Epidermal melanocyte (primary cell): ENCODE data around the gene CAB39.
"Not testable (repeated sequence)": the region's sequence is repeated elsewhere in the genome, so short reads cannot be mapped to it uniquely, and the experiment has no call there.

ENCODE experiments used
- DNase-seq: peaks from one replicate; pipeline ENCODE4 v3.0.0; 2011; ENCODE audit warnings: low spot score; ENCODE audit not compliant: insufficient read length

Gene CAB39

DNA sequence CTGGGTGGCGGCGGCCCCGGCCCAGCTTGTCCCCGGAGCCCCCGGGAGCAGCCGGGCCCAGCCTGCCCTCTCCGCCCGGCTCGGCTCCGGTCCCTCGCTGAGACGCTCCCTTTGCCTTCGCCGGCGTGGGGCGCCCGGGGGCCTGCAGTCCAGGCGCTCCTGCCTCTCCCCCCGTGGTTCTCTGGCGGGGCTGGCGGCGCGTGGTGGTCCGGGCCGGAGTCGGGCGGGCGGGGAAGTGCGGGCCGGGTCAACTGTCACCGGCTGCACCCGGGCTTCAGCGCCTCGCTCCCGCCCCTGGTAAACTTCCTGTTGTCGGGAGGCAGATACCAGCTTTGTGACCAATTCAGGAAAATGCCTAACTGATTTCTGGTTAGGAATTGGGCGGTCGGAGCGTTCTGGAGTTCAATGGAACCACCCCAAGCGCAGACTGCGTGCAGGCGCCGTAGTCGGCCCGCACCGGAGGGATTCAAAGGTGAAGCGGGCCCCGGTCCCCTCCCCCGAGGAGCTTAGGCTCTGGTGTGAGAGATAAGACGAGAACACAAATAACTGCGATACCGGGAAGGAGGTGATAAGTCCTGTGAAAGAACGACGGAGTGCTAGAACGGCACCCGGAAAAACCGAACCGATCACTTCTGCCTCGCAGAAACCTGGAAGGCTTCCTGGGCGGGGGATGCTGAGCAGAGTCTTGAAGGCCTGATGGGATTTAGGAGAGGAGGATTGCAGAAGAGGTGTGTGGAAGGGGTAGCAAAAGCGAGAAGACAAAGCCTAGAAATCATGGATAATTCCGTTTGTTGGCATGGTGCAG, 891 bp downstream of the CAB39 start:
- DNase-seq, result no peak

DNA sequence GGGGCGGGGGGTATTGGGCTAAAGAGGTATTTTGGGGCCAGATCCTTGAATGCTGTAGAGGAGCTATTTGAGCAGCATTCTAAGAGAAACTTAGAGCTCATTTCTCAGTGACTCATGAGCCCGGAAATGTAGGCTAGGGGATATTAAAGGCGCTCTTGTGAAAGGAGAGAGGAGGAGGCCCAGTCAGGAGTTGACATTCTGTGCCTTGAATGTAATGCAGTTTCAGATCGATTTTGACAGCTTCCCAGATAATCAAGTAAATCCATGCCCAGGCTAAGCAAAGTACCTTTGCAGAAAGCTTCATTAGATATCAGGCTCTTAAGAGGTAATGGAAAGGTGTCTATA, 1.5 kb downstream of the CAB39 start:
- peak; percentile 68 for DNase-seq

DNA sequence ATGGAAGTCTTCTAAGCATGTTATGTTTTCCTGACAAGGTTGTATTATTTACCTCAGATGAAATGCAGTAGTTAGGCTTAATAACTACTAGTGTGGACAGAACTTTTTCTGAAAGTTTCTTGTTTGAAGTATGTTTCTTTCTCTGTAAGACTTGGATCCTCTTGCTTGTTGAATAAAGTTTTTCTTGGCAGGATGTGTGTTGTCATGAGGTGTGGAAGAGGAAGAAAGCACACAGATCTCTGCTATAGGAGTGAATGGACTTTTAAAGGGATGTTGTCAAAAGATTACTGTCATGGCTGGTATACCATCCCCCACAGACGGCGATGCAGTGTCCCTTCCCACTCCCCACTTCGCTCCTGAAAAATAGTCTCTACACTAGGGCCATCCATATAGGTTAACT, 2.6 kb downstream of the CAB39 start:
- DNase-seq, result no peak

DNA sequence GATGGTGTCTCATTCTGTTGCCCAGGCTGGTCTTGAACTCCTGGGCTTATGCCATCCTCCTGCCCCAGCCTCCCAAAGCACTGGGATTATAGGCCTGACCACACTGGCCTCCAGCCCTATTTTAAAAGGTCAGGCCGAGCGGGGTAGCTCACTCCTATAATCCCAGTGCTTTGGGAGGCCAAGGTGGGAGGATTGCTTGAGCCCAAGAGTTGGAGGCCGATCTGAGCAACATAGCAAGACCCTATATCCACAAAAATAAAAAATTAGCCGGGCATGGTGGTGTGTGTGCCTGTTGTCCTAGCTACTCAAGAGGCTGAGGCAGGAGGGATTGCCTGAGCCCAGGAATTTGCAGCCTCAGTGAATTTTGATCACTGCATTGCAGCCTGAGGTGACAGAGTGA, 3.9 kb downstream of the CAB39 start:
- DNase-seq, result no peak

DNA sequence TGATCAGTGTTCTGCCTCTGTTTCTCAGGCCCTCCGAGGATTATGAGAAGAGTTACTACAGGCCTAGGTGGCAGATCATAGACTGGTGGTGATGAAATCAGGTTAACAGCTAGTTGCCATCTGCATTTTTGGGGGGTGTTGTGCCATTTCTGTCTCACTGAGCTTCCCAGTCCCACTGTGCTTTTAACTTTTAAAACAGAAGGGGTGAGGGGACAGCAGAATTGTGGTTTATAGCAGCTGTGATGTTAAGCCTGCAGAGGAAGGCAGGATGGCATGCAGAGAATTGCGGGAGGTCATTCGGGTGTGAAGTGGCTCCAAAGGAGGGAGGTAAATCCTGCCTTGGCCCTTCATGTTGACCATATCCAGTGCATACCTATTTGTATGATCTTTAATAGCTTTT, 5.0 kb downstream of the CAB39 start:
- no peak for DNase-seq

DNA sequence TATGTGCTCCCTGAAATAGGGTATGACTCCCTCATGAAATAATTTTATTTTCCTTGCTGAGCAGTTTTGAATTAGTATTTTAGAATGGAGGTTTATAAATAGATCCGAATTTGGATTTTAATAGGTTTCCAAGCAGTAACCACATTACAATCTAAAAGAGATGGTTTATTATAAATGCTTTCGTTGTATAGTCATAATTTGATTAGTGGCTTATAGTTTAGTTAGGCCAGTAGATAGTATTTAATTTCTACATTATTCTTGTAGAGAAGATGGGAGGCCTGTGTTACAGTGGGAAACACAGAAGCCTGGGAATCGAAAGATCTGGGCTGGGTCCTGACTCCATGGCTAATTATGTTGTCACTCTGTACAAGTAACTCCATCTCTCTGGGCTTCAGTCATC, 6.7 kb downstream of the CAB39 start:
- no peak for DNase-seq

DNA sequence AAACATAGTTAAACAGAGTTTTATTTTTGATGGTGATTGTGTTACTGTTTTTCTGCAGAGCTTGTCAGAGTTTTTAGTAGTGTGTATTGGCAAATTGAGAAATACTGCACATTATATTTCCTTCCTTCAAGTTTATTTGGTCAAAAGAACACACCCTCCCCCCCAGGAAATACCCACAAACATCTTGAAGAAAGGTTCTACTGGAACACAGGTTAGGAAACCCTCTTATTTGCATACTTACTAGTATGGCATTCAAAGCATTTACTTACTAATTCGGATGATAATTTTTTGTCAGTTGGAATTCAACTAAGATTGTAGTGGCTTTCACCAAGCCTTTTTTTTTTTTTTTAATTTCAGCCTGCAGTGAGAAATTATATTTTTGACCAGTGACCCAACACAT, 9.1 kb downstream of the CAB39 start:
- DNase-seq, result no peak

DNA sequence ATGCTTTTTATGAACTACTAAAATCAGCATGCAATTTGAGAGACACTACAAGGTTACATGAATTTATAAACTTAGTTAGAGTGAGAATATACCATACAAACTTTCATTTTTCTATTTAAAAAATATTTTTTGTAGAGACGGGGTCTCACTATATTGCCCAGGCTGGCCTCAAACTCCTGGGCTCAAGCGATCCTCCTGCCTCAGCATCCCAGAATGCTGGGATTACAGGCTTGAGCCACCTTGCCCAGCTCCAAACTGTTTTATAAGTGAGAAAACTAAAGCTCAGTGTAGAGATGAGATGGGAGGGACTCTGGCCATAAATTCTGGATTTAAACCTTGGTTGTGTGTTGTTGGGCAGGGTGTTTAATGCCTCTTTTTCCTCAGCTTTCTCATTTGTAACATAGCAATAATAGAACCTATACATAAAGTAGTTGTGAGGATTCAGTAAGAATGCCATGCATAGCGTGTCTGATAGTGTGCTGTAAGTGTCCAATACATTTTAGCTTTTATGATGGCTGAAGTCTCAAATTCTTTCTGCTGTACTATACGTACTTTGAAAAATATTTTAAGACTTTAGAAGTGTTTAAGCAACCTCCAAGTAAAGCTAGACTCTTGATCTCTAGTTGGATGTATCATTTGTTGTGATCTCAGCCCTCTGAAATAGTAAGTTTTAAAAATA, 9.7 kb downstream of the CAB39 start:
- DNase-seq, result no peak

DNA sequence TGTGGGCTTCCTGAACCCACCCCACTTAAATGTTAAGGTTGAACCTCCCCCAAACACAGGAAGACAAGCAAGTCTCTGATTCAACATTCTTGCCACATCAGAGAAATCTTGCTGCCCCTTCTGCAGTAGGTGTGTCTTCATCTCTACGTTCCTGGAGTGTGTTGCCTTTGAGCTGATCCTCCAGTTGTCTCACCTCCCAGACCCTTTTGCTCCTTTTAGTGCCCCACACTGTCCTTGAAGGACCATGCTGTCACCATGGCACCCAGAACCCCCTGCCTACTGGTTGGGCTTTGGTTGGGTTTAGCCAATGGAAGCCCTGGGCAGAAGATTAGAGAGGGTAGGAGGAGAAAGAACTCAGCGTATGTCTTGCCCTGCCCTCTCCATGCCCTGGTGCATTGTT, 10.7 kb downstream of the CAB39 start:
- no peak for DNase-seq

DNA sequence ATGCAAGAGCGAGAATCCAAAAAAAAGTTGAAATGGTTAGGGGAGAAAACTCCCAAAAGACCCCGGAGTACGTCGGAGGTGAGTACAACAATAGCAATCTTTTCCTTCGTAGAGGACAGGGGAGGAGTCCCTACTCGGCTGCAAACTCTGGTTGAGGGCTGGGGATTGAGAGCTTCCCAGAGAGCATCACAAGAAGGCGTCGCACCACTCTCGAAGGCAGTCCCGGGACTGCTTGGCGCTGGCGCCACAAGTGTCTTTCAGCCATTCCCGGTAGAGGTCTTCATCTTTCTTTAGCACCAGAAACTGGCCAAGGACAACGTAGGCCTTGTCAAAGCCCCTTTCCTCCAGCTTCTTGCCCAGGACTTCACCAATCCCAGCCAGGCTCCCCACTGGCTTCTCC, 12.3 kb downstream of the CAB39 start:
- DNase-seq, result not testable (repeated sequence)

DNA sequence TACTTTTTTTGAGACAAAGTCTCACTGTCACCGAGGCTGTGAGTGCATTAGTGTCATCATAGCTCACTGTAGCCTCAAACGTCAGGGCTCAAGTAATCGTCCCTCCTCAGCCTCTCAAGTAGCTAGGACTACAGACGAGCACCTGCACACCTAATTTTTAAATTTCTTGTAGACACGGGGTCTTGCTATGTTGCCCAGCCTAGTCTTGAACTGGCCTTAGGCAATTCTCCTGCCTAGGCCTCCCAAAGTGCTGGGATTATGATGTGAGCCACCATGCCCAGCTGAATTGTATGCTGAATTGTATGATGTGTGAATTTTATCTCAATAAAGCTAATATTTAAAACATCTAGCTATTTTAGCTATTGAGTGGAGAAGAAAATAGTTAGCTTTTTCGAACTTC, 18.9 kb downstream of the CAB39 start:
- no peak for DNase-seq

DNA sequence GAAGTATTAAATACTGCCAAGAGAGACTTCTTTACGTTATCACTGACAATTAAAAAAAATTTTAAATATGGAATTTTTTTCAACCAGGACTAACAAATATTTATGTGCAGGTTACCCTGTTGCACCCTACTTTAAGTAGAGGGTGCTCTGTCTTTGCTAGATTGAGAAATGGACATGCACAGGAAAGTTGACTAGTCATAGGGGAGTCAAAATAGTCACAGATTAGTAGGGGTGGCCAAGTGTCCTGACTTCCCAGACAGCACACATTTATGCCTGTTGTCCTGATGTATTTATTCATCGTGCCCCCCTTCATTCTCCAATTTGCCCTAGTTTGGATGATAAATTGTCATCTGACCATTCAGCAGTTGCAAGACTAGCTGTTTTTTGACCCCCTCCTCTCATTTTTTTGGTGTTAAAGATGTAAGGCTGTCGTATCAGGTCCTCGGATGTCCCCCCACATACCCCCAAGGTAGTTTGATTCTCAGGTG, 20.3 kb downstream of the CAB39 start:
- DNase-seq, result no peak

DNA sequence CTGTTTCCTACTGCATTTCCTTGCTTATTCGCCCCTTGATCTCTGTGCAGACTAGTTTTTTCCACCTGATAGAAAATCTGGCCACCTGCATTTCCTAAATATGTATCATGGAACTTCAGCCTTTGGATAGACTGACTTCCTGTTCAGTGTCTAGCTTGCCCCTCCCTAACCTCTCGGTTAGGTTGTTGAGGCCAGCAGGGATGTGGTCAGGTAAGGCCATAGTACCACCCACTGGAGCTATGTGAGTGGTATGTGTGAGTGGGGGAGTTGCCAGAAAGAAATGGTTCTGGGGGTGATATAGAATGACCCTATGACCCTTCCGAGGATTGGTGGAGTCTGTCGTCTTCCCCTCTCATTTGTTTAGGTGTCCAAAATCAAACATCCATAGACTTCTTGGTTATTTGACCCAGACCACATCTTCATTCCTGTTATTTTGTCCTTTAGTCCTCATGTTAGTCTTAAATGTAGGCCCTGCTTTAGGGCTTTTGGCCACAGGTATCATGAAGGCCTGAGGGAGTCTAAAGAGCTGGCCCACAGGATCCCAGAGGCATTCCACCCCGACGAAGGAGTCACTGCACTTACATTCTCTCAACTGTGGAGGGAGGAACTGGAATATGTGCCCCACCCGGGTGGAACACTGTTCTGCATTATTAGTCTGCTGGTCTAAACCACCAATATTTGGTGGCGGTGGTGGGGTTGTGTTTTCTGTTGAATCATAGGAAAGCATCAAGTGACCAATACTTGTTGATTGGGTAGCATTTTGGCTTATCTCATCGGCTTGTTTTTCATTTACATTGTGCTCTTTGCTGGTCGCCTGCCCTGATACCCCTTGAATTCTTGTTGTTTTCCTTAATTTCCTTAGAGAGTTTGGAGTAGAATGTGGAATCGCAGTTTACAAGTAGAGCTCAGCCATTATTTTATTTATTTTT, 21.9 kb downstream of the CAB39 start:
- DNase-seq, result no peak

DNA sequence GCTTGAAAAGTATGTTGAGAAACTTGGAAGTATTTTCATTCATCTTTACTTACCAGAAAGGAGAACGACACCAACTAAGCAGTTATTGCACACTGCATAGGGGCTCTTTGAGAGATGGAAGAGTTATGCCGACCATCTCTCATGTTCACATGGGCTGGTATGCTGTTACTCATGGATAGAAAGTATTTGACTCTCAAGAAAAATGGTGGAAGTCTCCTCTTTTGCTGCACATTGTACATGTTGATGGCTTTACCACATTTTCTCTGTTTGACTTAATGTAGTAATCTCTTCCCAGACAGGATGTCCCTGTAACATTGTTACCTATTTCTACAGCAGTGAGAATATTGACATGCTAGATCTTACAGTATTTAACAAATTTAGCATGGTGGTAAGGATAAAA, 23.2 kb downstream of the CAB39 start:
- DNase-seq, result no peak

DNA sequence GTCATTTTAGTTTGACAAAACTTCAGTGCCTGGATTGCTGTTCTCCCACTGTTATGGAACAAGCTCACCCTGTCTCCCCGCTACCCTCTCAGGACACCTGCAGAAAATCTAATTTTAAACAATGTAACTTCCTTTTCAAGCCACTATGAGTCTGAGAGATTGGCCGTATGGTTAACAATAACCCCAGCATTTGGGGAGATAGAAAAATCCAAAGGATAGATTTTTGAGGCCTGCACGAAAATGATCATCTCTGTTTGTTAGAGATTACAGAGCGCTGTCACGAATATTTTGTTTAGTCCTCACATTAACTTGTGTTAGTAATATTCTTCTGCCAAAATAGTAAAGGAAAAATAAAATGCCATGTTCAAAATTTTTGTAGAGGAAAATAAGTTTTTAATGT, 24.7 kb downstream of the CAB39 start:
- DNase-seq, result no peak

DNA sequence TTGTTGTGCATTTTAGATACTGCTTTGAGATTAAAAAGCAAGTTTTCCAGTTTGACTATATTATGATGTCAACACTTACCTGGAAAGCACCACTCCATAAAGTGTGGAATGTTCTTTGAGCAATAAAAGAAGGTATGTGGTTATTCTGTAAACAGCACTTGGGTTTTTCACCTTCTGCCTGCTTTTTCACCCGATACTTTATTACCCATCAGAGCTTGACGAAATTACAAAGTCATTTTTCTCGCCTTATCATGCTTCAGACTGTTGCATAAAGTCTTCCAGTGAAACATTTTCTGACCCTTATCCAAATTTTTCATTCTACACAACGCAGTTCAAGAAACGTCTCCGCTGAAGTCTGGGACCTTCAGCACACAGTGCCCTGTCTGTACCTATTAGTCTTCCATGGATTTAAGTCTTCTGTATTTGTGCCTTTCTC, 25.2 kb downstream of the CAB39 start:
- no peak for DNase-seq

DNA sequence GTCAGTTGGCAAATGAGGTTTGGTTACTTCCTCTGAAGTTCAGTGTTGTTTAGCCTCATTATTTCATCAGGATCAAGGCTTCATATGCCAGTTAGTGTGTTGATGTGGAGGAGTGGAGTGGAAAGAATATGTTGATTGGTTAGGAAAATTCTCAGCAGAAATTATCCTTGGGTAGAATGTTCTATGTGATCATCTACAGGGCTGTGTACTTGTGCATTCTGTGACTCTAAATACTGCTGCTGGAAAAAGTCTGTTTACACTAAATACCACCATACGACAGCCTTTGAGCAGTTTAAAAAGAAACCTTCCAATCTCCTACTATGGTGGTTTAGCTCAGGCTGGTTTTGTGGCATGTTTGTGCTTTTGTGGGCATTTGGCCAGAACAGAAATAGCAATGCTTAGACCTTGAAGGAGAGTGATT, 25.8 kb downstream of the CAB39 start:
- no peak for DNase-seq

DNA sequence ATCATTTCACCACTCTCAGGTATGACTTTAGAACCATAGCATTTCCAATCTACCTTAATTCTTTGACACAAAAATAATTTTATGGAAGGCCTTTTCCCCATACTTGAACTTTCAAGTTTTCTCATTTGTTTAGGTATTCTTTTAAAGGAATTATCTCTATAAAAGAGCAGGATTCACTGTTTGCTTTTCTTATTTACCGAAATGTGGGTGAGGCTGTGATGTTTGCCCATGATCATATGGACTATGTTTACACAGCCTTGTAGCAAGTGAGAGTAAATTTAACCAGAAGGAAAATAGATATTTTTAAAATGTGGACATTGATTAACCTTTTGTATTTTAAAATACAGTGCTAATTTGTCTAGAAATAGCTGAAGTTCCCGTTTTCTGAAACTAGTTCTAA, 26.3 kb downstream of the CAB39 start:
- no peak for DNase-seq

DNA sequence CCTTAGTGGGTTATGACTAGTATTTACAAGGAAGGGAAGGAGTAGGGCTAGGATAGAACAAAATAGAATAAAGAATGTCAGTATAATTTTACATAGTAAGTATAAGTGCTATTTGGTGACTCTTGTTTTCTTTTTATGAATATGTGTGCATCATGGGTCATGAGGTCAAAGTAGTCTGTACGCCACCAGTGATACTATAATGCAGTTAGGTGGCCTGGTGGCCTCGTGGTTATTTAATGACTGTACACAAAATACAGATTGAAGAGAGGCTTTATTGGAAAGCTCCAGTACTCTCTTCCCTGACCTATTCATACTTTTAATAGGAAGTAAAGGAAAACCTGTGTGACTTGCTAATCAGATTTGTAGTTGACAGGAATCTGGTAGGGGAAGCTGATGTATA, 27.3 kb downstream of the CAB39 start:
- no peak for DNase-seq

DNA sequence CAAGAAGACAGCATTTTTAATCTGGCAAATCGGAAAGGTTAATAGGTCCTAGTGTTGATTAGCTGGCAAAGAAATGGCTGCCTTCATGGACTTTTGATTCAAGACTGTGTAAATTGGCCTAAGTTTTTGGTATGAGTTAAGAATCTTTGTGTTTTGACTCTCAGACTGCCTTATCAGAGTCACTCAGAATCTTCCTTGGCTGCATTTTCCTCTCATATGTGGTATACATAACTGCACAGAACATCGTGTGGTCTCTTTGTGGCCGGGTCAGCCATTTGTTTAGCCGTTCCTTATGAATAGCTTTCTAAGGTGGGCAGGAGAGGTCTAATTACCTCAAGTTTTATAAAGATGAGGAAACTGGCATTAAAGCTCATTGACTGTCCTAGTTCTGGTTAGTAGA, 30.1 kb downstream of the CAB39 start:
- no peak for DNase-seq

DNA sequence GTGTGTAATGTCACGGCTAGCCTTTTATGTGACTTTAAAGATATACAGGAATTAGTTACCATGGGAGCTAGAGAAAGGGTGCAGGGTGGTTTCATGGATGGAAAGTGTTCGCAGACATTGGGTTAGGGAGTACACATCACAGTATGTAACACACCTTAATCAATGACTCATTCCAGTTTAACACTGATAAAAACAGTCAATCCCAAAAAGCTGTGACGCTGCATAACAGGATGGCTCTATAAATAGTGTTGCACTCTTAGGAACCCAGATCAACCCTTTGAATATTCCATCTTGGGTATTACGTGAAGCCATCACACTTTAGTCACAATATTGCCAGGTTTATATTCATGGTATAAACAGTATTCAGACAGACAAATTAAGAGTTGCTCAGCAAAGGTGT, 33.6 kb downstream of the CAB39 start:
- no peak for DNase-seq

DNA sequence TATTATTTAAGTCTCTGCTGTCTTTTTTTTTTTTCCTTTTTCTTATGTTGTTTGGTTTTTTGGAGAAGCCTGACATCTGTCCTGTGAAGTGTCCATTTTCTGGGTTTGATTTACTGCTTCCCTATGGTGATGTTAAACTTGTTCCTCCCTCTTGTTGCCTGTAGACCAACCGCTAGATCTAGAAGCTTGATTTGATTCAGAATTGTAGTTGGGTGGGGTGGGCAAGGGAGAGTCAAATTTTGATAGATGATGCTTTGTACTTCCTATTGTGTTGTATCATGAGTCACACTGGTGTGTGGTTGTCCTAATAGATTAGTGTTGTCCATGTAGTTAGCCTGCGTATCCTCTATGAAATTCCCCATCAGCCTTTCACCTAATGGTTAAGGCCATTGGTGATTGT, 35.4 kb downstream of the CAB39 start:
- DNase-seq, result no peak
